ENCODE data around the gene SUN1. TPM values are rescaled to one million over a fixed set of nuclear protein-coding genes. Genes with fewer than 3 reads are reported as not detected.

SUN1 gene
- total RNA-seq, 2 experiments from 2014 or later: 83.4 to 105 TPM

- DNase-seq (ENCODE audit: low spot score): no peak
- intact Hi-C loops (cut with micrococcal nuclease; ENCODE audit: unreplicated experiment): no loop called here
- Histone ChIP-seq H3K79me2 (ENCODE audit: insufficient read depth, low read depth, low read length) (no peaks in the 10 kb centered on the region), H4K20me1 (ENCODE audit: insufficient read depth, low read length) (no peaks in the 10 kb centered on the region), H3K4me3 (ENCODE audit: low read depth, low read length, poor library complexity, severe bottlenecking) (no peak overlapping the region), H3K27ac (ENCODE audit: low read depth, low read length, poor library complexity, severe bottlenecking) (no peak overlapping the region), H3K9me3 (ENCODE audit: low read length) (no peaks in the 10 kb centered on the region), H3K36me3 (ENCODE audit: insufficient read depth, low read length) (peaks cover 51% of the 10 kb centered on the region), H2AFZ (ENCODE audit: low read length) (no peak overlapping the region), H3K4me1 (ENCODE audit: insufficient read depth, low read length, poor library complexity, severe bottlenecking) (no peaks in the 10 kb centered on the region), H3K9me2 (ENCODE audit: insufficient read depth, low read length) (no peaks in the 10 kb centered on the region), H3K4me2 (ENCODE audit: low read length) (no peak overlapping the region)
- TF ChIP-seq EZH2phosphoT487 (IDR thresholded peaks at IDR 0.05; ENCODE audit: borderline replicate concordance, low read depth, low read length): no peak
- TF ChIP-seq, protein P1, sequence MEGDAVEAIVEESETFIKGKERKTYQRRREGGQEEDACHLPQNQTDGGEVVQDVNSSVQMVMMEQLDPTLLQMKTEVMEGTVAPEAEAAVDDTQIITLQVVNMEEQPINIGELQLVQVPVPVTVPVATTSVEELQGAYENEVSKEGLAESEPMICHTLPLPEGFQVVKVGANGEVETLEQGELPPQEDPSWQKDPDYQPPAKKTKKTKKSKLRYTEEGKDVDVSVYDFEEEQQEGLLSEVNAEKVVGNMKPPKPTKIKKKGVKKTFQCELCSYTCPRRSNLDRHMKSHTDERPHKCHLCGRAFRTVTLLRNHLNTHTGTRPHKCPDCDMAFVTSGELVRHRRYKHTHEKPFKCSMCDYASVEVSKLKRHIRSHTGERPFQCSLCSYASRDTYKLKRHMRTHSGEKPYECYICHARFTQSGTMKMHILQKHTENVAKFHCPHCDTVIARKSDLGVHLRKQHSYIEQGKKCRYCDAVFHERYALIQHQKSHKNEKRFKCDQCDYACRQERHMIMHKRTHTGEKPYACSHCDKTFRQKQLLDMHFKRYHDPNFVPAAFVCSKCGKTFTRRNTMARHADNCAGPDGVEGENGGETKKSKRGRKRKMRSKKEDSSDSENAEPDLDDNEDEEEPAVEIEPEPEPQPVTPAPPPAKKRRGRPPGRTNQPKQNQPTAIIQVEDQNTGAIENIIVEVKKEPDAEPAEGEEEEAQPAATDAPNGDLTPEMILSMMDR (conservative IDR thresholded peaks at IDR 0.05; ENCODE audit: low read length): no peak
- ChIA-PET POLR2A (no interaction called here), CTCF (ENCODE audit: unreplicated experiment) (no interaction called here)
- BruUV-seq (replicated peaks): no TSS peak
Observed at GRCh38 chr7:849145-849544, 16.9 kb downstream of the SUN1 start.

DNA sequence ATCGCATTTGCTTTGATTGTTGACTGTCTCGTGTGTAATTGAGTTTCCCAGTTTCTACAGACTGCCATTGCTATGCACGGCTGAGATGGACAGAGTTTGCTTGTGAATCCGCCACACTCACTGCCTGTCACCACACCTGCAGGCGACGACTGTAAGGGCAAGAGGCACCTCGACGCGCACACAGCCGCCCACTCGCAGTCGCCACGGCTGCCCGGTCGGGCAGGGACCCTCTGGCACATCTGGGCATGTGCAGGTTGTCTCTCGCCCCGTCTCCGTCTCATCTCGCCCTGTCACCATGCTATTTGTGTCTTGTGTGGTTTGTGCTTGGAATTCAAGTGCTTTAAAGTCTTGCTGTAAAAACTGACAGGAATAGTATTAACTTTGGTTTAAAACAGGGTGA lies 17.5 kb downstream of the SUN1 start:
- H2AFZ ChIP-seq (ENCODE audit: low read length): no peak overlapping the region
- TF ChIP-seq, protein P1 (conservative IDR thresholded peaks at IDR 0.05; ENCODE audit: low read length): no peak
- TF ChIP-seq EZH2phosphoT487 (IDR thresholded peaks at IDR 0.05; ENCODE audit: borderline replicate concordance, low read depth, low read length): no peak
- no peaks in the 10 kb centered on the region for H3K9me3 ChIP-seq (ENCODE audit: low read length)
- no peak for DNase-seq (ENCODE audit: low spot score)
- ChIA-PET CTCF (ENCODE audit: unreplicated experiment) (no interaction called here), POLR2A (interaction anchor here (0.6 kb wide), 1 partner anchor 41 kb away, joined by 5 read pairs; no protein-coding TSS in a partner anchor)
- H3K4me3 ChIP-seq (ENCODE audit: low read depth, low read length, poor library complexity, severe bottlenecking): no peak overlapping the region
- BruUV-seq (replicated peaks): no TSS peak
- H3K27ac ChIP-seq (ENCODE audit: low read depth, low read length, poor library complexity, severe bottlenecking): no peak overlapping the region
- no peak overlapping the region for H3K4me2 ChIP-seq (ENCODE audit: low read length)
- no peaks in the 10 kb centered on the region for H4K20me1 ChIP-seq (ENCODE audit: insufficient read depth, low read length)
- intact Hi-C loops (cut with micrococcal nuclease; ENCODE audit: unreplicated experiment): no loop called here
- no peaks in the 10 kb centered on the region for H3K9me2 ChIP-seq (ENCODE audit: insufficient read depth, low read length)
- peaks cover 50% of the 10 kb centered on the region for H3K36me3 ChIP-seq (ENCODE audit: insufficient read depth, low read length)
- H3K79me2 ChIP-seq (ENCODE audit: insufficient read depth, low read depth, low read length): no peaks in the 10 kb centered on the region
- H3K4me1 ChIP-seq (ENCODE audit: insufficient read depth, low read length, poor library complexity, severe bottlenecking): no peaks in the 10 kb centered on the region

DNA sequence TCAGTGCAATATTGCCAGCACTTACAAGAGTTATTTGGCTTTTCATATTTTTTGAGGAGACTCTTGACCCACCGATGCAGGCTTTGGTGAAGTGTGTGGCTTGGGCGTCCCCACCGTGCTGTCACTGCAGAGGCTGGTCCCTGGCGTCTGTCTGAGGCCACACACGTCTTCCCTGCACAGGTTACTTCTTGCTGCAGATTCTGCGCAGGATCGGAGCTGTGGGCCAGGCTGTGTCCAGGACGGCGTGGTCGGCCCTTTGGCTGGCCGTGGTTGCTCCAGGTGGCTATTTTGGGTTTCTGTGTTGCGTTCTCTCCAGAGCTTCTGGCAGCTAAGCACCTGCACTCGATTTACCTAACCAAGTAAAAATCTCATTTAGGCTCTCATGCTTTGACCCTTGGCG lies 18.9 kb downstream of the SUN1 start:
- Histone ChIP-seq H3K79me2 (ENCODE audit: insufficient read depth, low read depth, low read length) (no peaks in the 10 kb centered on the region), H3K4me3 (ENCODE audit: low read depth, low read length, poor library complexity, severe bottlenecking) (no peak overlapping the region), H3K9me3 (ENCODE audit: low read length) (no peaks in the 10 kb centered on the region), H3K36me3 (ENCODE audit: insufficient read depth, low read length) (peaks cover 52% of the 10 kb centered on the region), H3K4me1 (ENCODE audit: insufficient read depth, low read length, poor library complexity, severe bottlenecking) (no peaks in the 10 kb centered on the region), H3K4me2 (ENCODE audit: low read length) (no peak overlapping the region), H2AFZ (ENCODE audit: low read length) (no peak overlapping the region), H3K9me2 (ENCODE audit: insufficient read depth, low read length) (no peaks in the 10 kb centered on the region), H3K27ac (ENCODE audit: low read depth, low read length, poor library complexity, severe bottlenecking) (no peak overlapping the region), H4K20me1 (ENCODE audit: insufficient read depth, low read length) (no peaks in the 10 kb centered on the region)
- no peak for TF ChIP-seq EZH2phosphoT487 (IDR thresholded peaks at IDR 0.05; ENCODE audit: borderline replicate concordance, low read depth, low read length)
- TF ChIP-seq, protein P1 (conservative IDR thresholded peaks at IDR 0.05; ENCODE audit: low read length): no peak
- intact Hi-C loops (cut with micrococcal nuclease; ENCODE audit: unreplicated experiment): no loop called here
- POLR2A ChIA-PET: no interaction called here
- CTCF ChIA-PET (ENCODE audit: unreplicated experiment): no interaction called here
- BruUV-seq (replicated peaks): no TSS peak
- DNase-seq (ENCODE audit: low spot score): no peak
